RPMI7951 (cell line): Measurements from ENCODE around the gene SMIM13. TPM values are rescaled to one million over a fixed set of nuclear protein-coding genes. Genes with fewer than 3 reads are reported as not detected.
"Not testable (repeated sequence)": the region's sequence is repeated elsewhere in the genome, so short reads cannot be mapped to it uniquely, and the experiment has no call there.

Source experiments
- DNase-seq: peaks from one replicate; pipeline ENCODE4 v3.0.0-alpha.2; 2012; ENCODE audit warnings: low read depth
- total RNA-seq: library from RNA; depleted of rRNA; stranded (reverse); fragments of >200 nt; shearing (Covaris generic); gene quantifications from 2 replicates; pipeline ENCODE4 v1.2.3, GENCODE V29; 2014

SMIM13 gene
- total RNA-seq, 1 experiment from 2014 or later = 16.6 TPM

GRCh38 chr6:11083956-11084355, 9.7 kb upstream of the SMIM13 start:
- DNase-seq = no peak

GRCh38 chr6:11085758-11086435, 7.7 kb upstream of the SMIM13 start:
- peak; percentile 17 for DNase-seq

- not testable (repeated sequence) for DNase-seq
Observed at GRCh38 chr6:11087141-11087812, 6.4 kb upstream of the SMIM13 start.

GRCh38 chr6:11089695-11090094, 3.9 kb upstream of the SMIM13 start:
- DNase-seq = no peak

GRCh38 chr6:11091141-11091540, 2.5 kb upstream of the SMIM13 start:
- not testable (repeated sequence) for DNase-seq

- DNase-seq = peak; percentile 41
Observed at GRCh38 chr6:11092668-11093375, 812 bp upstream of the SMIM13 start.

- no peak for DNase-seq
Observed at GRCh38 chr6:11093376-11093625, 333 bp upstream of the SMIM13 start.

- peak; percentile 59 for DNase-seq
Observed at GRCh38 chr6:11094411-11094851, 797 bp downstream of the SMIM13 start.

GRCh38 chr6:11094941-11095340, 1.3 kb downstream of the SMIM13 start:
- DNase-seq = no peak

- peak; percentile 59 for DNase-seq
Observed at GRCh38 chr6:11096109-11096508, 2.5 kb downstream of the SMIM13 start.

GRCh38 chr6:11097476-11097875, 3.8 kb downstream of the SMIM13 start:
- DNase-seq = no peak

GRCh38 chr6:11098004-11098403, 4.4 kb downstream of the SMIM13 start:
- no peak for DNase-seq

- DNase-seq = no peak
Observed at GRCh38 chr6:11101417-11101816, 7.8 kb downstream of the SMIM13 start.

- no peak for DNase-seq
Observed at GRCh38 chr6:11103065-11103464, 9.4 kb downstream of the SMIM13 start.

- no peak for DNase-seq
Observed at GRCh38 chr6:11108726-11109125, 15.1 kb downstream of the SMIM13 start.

GRCh38 chr6:11110921-11111768, 17.5 kb downstream of the SMIM13 start, which contains the start of gene ERVFRD-1:
TSS of gene ERVFRD-1 (minus strand) at chr6:11111725. CDS start at chr6:11105310, 6,415 bp downstream.
- DNase-seq = no peak

GRCh38 chr6:11111769-11112437, 18.3 kb downstream of the SMIM13 start:
- DNase-seq = no peak

GRCh38 chr6:11113038-11113437, 19.4 kb downstream of the SMIM13 start:
- no peak for DNase-seq

- DNase-seq = peak; percentile 41
Observed at GRCh38 chr6:11115808-11116536, 22.3 kb downstream of the SMIM13 start.

- peak; percentile 67 for DNase-seq
Observed at GRCh38 chr6:11120271-11121005, 26.8 kb downstream of the SMIM13 start.
